Neuronal stem cell (in vitro differentiated cells): ENCODE measurements around the gene TP63.

Experiments
- DNase-seq: peaks from one replicate; pipeline ENCODE4 v3.0.0-alpha.2; 2013; ENCODE audit warnings: low spot score
- H2AFZ ChIP-seq: one replicate; pipeline ENCODE4 v1.6.1; 2013; ENCODE audit warnings: mild to moderate bottlenecking, low read length, inconsistent platforms
- H2AK5ac ChIP-seq: 2 replicates; pipeline ENCODE4 v1.6.1; 2013; ENCODE audit warnings: low read depth, mild to moderate bottlenecking, inconsistent platforms, low read length, moderate library complexity, mixed read lengths
- H2BK120ac ChIP-seq: 2 replicates; pipeline ENCODE4 v1.6.1; 2013; ENCODE audit warnings: low read depth, mild to moderate bottlenecking, inconsistent platforms, low read length, moderate library complexity, mixed read lengths
- H2BK12ac ChIP-seq: one replicate; pipeline ENCODE4 v1.6.1; 2013; ENCODE audit warnings: low read length, inconsistent platforms
- H2BK15ac ChIP-seq: 2 replicates; pipeline ENCODE4 v1.6.1; 2013; ENCODE audit warnings: mild to moderate bottlenecking, low read length, inconsistent platforms, mixed read lengths
- H2BK5ac ChIP-seq: one replicate; pipeline ENCODE4 v1.6.1; 2013; ENCODE audit warnings: inconsistent platforms, mild to moderate bottlenecking, low read length, moderate library complexity
- H3K14ac ChIP-seq: one replicate; pipeline ENCODE4 v1.6.1; 2013; ENCODE audit warnings: low read length, inconsistent platforms
- H3K18ac ChIP-seq: 2 replicates; pipeline ENCODE4 v1.6.1; 2013; ENCODE audit warnings: low read length, inconsistent platforms
- H3K23ac ChIP-seq: 2 replicates; pipeline ENCODE4 v1.6.1; 2013; ENCODE audit warnings: low read depth, mild to moderate bottlenecking, mixed read lengths, low read length, inconsistent platforms; ENCODE audit not compliant: poor library complexity
- H3K27ac ChIP-seq: replicated peaks from 3 replicates; pipeline ENCODE4 v1.5.1; 2013; ENCODE audit warnings: low read length, inconsistent platforms
- H3K27me3 ChIP-seq, 3 experiments: 2 replicates each; pipeline ENCODE4 v1.6.1; 2013; ENCODE audit warnings: low read length in 3 of 3, mild to moderate bottlenecking in 2 of 3, inconsistent platforms in 1 of 3, low read depth in 1 of 3, mixed read lengths in 1 of 3, moderate library complexity in 1 of 3; ENCODE audit not compliant: control insufficient read depth in 3 of 3, insufficient read depth in 3 of 3
- H3K36me3 ChIP-seq, 2 donors: replicated peaks in 1 of 2; 2 replicates each; pipeline ENCODE4 v1.6.1; 2013; ENCODE audit warnings: low read length in 2 of 2; ENCODE audit not compliant: control insufficient read depth in 2 of 2, insufficient read depth in 2 of 2
- H3K4ac ChIP-seq: 2 replicates; pipeline ENCODE4 v1.6.1; 2013; ENCODE audit warnings: inconsistent platforms, mild to moderate bottlenecking, low read length, moderate library complexity
- H3K4me1 ChIP-seq, 2 donors: 1 replicate in 1 of 2; 2 replicates in 1 of 2; pipeline ENCODE4 v1.6.1; 2013; ENCODE audit warnings: low read length in 2 of 2, low read depth in 1 of 2; ENCODE audit not compliant: control insufficient read depth in 2 of 2, insufficient read depth in 1 of 2
- H3K4me2 ChIP-seq: one replicate; pipeline ENCODE4 v1.6.1; 2013; ENCODE audit warnings: mild to moderate bottlenecking, low read length, inconsistent platforms; ENCODE audit not compliant: insufficient read depth, poor library complexity, severe bottlenecking
- H3K4me3 ChIP-seq, 2 donors: 2 replicates each; pipeline ENCODE4 v1.5.1; 2013; ENCODE audit warnings: low read length in 2 of 2, mild to moderate bottlenecking in 2 of 2, inconsistent platforms in 1 of 2, moderate library complexity in 1 of 2
- H3K79me1 ChIP-seq: one replicate; pipeline ENCODE4 v1.6.1; 2013; ENCODE audit warnings: low read depth, mild to moderate bottlenecking, inconsistent platforms, low read length, moderate library complexity
- H3K9ac ChIP-seq: one replicate; pipeline ENCODE4 v1.6.1; 2013; ENCODE audit warnings: mild to moderate bottlenecking, low read depth, low read length, inconsistent platforms; ENCODE audit not compliant: poor library complexity
- H3K9me3 ChIP-seq, 2 donors: replicated peaks in 1 of 2; 2 replicates each; pipeline versions ENCODE3 to v1.6.1; 2013; ENCODE audit warnings: low read length in 2 of 2, mild to moderate bottlenecking in 2 of 2, inconsistent platforms in 1 of 2, low read depth in 1 of 2, mixed read lengths in 1 of 2, moderate library complexity in 1 of 2; ENCODE audit not compliant: control insufficient read depth in 2 of 2, insufficient read depth in 1 of 2
- H4K8ac ChIP-seq: one replicate; pipeline ENCODE4 v1.6.1; 2013; ENCODE audit warnings: low read depth, mild to moderate bottlenecking, inconsistent platforms, low read length, moderate library complexity
- H4K91ac ChIP-seq: one replicate; pipeline ENCODE4 v1.6.1; 2013; ENCODE audit warnings: low read length, low read depth, mild to moderate bottlenecking, inconsistent platforms; ENCODE audit not compliant: poor library complexity
- WGBS, 2 donors: extraction: QIAGEN DNeasy Blood & Tissue Kit; methylation state at CpG; one replicate each; pipeline ENCODE4 v1.1.7; 2013; ENCODE audit warnings: missing lambda C conversion rate in 2 of 2, mixed read lengths in 1 of 2; ENCODE audit not compliant: insufficient read length in 2 of 2, insufficient replicate concordance in 1 of 2; ENCODE audit errors: extremely low coverage in 2 of 2; 5-methylcytosine and 5-hydroxymethylcytosine counted together

Gene TP63

GRCh38 chr3:189737071-189737470 is 105.9 kb downstream of the TP63 start:
- Histone ChIP-seq H2BK120ac (no peak overlapping the region), H3K27me3 (no peaks in the 10 kb centered on the region), H3K4ac (no peak overlapping the region), H2AK5ac (no peak overlapping the region), H2BK15ac (no peak overlapping the region), H3K4me3 (no peak overlapping the region), H4K91ac (no peak overlapping the region), H2AFZ (no peak overlapping the region), H4K8ac (no peak overlapping the region), H3K23ac (no peak overlapping the region), H3K27ac (no peak overlapping the region), H3K4me1 (no peaks in the 10 kb centered on the region), H2BK12ac (no peak overlapping the region), H2BK5ac (no peak overlapping the region), H3K18ac (no peak overlapping the region), H3K9ac (no peak overlapping the region), H3K14ac (no peak overlapping the region), H3K9me3 (no peaks in the 10 kb centered on the region), H3K36me3 (no peaks in the 10 kb centered on the region), H3K4me2 (no peak overlapping the region), H3K79me1 (no peaks in the 10 kb centered on the region)
- no peak for DNase-seq
- WGBS, 2 donors, result no CpG with 5 or more reads among the region's 2 CpGs

- no peak overlapping the region for H4K91ac ChIP-seq
- no peaks in the 10 kb centered on the region for H3K9me3 ChIP-seq
- H3K9ac ChIP-seq, result no peak overlapping the region
- H3K14ac ChIP-seq, result no peak overlapping the region
- H2BK120ac ChIP-seq, result no peak overlapping the region
- H2AK5ac ChIP-seq, result no peak overlapping the region
- no peak overlapping the region for H3K4me2 ChIP-seq
- H3K4me1 ChIP-seq, result no peaks in the 10 kb centered on the region
- no peak overlapping the region for H3K4ac ChIP-seq
- no peak overlapping the region for H2BK15ac ChIP-seq
- H2BK5ac ChIP-seq, result no peak overlapping the region
- H2AFZ ChIP-seq, result no peak overlapping the region
- H3K4me3 ChIP-seq, result no peak overlapping the region
- DNase-seq, result no peak
- H2BK12ac ChIP-seq, result no peak overlapping the region
- H3K23ac ChIP-seq, result no peak overlapping the region
- WGBS, 2 donors, result no CpG with 5 or more reads among the region's 2 CpGs
- no peak overlapping the region for H4K8ac ChIP-seq
- H3K36me3 ChIP-seq, result no peaks in the 10 kb centered on the region
- no peak overlapping the region for H3K18ac ChIP-seq
- H3K79me1 ChIP-seq, result no peaks in the 10 kb centered on the region
- H3K27me3 ChIP-seq, result no peaks in the 10 kb centered on the region
- no peak overlapping the region for H3K27ac ChIP-seq
Measured at GRCh38 chr3:189737619-189738018, 106.4 kb downstream of the TP63 start.

GRCh38 chr3:189739378-189739777 is 108.2 kb downstream of the TP63 start:
- Histone ChIP-seq H2AFZ (no peak overlapping the region), H3K27me3 (no peaks in the 10 kb centered on the region), H4K91ac (no peak overlapping the region), H3K4me1 (no peaks in the 10 kb centered on the region), H3K4me3 (no peak overlapping the region), H3K79me1 (no peaks in the 10 kb centered on the region), H2BK5ac (no peak overlapping the region), H2BK120ac (no peak overlapping the region), H3K36me3 (no peaks in the 10 kb centered on the region), H3K14ac (no peak overlapping the region), H3K9ac (no peak overlapping the region), H3K27ac (no peak overlapping the region), H3K23ac (no peak overlapping the region), H4K8ac (no peak overlapping the region), H3K9me3 (peaks cover 0 to 4% of the 10 kb centered on the region in 2 donors), H2BK15ac (no peak overlapping the region), H2BK12ac (no peak overlapping the region), H3K18ac (no peak overlapping the region), H3K4ac (no peak overlapping the region), H2AK5ac (no peak overlapping the region), H3K4me2 (no peak overlapping the region)
- no peak for DNase-seq
- no CpG with 5 or more reads among the region's 1 CpG for WGBS, 2 donors

GRCh38 chr3:189740156-189740555 is 109.0 kb downstream of the TP63 start:
- H3K79me1 ChIP-seq, result no peaks in the 10 kb centered on the region
- H3K36me3 ChIP-seq, result no peaks in the 10 kb centered on the region
- no peak overlapping the region for H3K18ac ChIP-seq
- no peak overlapping the region for H2BK120ac ChIP-seq
- no peak overlapping the region for H3K14ac ChIP-seq
- H3K9ac ChIP-seq, result no peak overlapping the region
- H2BK12ac ChIP-seq, result no peak overlapping the region
- H4K8ac ChIP-seq, result no peak overlapping the region
- H3K9me3 ChIP-seq, result peaks cover 0 to 8% of the 10 kb centered on the region in 2 donors
- no peak overlapping the region for H3K4me3 ChIP-seq
- H3K27me3 ChIP-seq, result no peaks in the 10 kb centered on the region
- no peak overlapping the region for H2AK5ac ChIP-seq
- H3K27ac ChIP-seq, result no peak overlapping the region
- H3K4me1 ChIP-seq, result no peaks in the 10 kb centered on the region
- H4K91ac ChIP-seq, result no peak overlapping the region
- DNase-seq, result no peak
- H3K23ac ChIP-seq, result no peak overlapping the region
- no CpG with 5 or more reads among the region's 2 CpGs for WGBS, 2 donors
- H3K4ac ChIP-seq, result no peak overlapping the region
- no peak overlapping the region for H2BK5ac ChIP-seq
- no peak overlapping the region for H3K4me2 ChIP-seq
- H2BK15ac ChIP-seq, result no peak overlapping the region
- no peak overlapping the region for H2AFZ ChIP-seq
